ENCODE measurements around the gene FZD4.
"Not testable (repeated sequence)": the region's sequence is repeated elsewhere in the genome, so short reads cannot be mapped to it uniquely, and the experiment has no call there.

The FZD4 gene

GRCh38 chr11:86941871-86942599 lies 13.2 kb downstream of the FZD4 start:
- no peak for DNase-seq (ENCODE audit: extremely low read depth, low read depth)
- no peak for TF ChIP-seq CTCF (IDR thresholded peaks at IDR 0.05; ENCODE audit: low read depth, low read length)

GRCh38 chr11:86941077-86941870 lies 13.9 kb downstream of the FZD4 start:
- no peak for DNase-seq (ENCODE audit: extremely low read depth, low read depth)
- no peak for TF ChIP-seq CTCF (IDR thresholded peaks at IDR 0.05; ENCODE audit: low read depth, low read length)

GRCh38 chr11:86940122-86940777 lies 14.9 kb downstream of the FZD4 start:
- DNase-seq (ENCODE audit: extremely low read depth, low read depth): no peak
- TF ChIP-seq CTCF (IDR thresholded peaks at IDR 0.05; ENCODE audit: low read depth, low read length): 0 out of 2 replicates have a peak, but pooled peaks have one; percentile 0

- no peak for DNase-seq (ENCODE audit: extremely low read depth, low read depth)
- peak; percentile 63 for TF ChIP-seq CTCF (IDR thresholded peaks at IDR 0.05; ENCODE audit: low read depth, low read length)
These were observed 16.0 kb downstream of the FZD4 start for GRCh38 chr11:86938900-86939880.

- DNase-seq (ENCODE audit: extremely low read depth, low read depth): no peak
- no peak for TF ChIP-seq CTCF (IDR thresholded peaks at IDR 0.05; ENCODE audit: low read depth, low read length)
These were observed 16.8 kb downstream of the FZD4 start for GRCh38 chr11:86938203-86938899.

- DNase-seq (ENCODE audit: extremely low read depth, low read depth): not testable (repeated sequence)
These were observed 17.9 kb downstream of the FZD4 start for GRCh38 chr11:86937193-86937806.

All from AG09319 (cell line).